GM19035 (cell line): ENCODE results near the gene TSSK2.

Experiments used
- ATAC-seq: cut with Tn5 transposase; IDR thresholded peaks from one replicate; pipeline ENCODE4 v1.9.1; 2021; ENCODE audit not compliant: unreplicated experiment

Gene TSSK2

DNA sequence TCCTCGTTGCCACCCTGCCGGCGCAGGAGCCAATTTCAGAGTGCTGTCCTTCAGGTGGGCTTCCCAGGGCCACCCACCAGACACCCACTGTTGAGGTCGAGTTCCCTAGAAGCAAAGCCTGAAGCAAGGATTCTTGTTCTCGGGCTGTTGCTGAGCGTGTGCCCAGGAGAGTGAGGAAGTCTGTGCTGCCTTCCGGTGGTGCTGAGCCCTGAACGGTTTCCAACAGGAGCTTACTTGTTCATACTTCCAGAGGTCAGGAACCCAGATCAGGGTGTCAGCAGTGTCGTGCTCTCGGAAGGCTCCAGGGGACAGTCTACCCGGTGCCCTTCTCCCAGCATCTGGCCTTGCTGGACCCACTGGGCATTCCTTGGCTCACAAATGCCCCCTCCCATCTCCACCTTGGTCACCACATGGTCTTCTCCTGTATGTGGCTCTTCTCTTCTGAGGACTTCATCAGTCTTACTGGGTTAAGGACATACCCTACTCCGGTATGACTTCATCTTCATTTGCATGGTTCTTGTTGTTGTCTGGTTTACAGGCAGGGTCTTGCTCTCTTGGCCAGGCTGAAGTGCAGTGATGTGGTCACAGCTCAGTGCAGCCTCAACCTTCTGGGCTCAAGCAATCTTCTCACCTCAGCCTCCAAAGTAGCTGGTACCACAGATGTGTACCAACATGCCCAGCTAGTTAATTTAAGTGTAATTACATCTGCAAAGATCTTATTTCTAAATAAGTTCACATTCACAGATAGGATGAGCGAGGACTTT, 36.2 kb downstream of the TSSK2 start:
- ATAC-seq = no peak

DNA sequence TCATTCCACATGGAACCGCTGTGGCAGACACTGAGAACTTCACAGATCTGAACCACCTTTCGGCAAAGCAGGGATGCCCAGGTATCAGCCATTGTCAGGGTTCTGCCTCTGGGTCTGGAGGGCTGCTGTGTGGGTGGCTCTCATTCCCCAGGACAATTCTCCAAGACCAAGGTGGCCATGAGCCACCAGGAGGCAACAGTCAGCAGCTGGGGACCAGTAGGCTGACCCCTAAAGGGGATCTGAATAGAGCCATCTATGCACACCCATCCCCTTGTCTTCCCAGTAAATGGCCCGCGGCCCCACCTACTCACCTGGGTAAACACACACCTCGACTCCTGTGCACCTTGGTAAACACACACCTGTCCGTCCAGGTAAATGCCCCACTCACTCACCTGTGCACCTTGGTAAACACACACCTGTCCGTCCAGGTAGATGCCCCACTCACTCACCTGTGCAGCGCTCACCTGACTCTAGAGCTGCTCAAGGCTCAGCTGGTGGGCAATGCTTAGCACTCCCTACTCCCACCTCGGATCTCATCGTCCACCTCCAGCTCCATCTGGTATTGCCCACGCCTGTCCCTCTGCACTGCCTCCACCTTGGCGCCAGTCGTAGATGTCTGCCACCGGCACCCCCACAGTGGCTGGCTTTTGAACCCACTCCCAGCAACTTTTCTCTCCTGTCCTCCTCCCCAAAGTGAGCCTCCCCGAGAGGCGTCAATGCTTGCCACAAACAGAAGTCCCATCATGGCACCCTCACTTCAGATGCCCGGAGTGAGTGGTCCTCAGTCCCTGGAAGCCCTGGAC, 37.2 kb downstream of the TSSK2 start:
- no peak for ATAC-seq

DNA sequence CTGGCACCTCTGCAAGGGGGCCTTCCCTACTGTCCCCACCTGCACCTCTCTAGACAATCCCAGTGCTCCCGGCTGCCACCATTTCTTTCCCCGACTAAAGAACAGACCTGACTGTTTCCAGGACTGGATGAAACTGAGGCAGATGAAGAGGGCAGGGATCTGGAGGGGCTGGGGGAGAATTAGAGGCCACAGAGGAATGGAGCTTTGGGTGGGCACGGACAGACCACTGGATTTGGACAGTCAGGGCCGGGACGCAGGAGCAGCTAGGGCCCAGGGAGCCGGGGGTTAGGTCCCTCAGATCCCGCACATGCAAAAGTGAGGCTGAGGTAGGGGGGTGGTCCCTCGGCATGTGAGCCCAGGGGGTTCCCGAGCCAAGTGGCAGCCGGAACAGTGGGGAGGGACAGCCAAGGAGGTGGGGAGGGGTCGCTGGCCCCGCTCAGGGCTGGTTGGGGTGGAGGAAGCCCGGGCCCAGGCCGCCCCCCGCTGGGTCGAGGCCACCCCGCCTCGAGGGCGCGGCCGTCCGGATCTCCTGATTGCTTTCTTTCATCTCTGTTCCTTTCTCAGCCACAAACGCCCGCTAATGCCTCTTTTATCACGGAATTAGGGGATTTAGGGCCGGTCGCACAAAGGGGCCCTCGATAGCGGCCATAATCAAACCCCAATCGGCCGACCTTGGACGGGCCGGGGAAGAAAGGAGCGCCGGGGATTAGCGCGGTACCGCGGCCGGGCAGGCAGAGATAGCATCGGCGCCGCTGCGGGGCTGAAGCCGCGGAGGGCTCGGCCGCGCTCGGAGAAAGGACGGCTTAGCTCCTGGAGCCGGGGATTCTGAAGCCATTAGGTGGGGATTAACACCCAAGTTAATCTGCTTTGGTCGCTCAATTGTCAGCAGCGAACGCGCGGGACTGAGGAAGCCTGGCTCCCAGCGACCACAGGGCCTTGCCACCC, 38.2 kb downstream of the TSSK2 start:
- ATAC-seq = no peak

DNA sequence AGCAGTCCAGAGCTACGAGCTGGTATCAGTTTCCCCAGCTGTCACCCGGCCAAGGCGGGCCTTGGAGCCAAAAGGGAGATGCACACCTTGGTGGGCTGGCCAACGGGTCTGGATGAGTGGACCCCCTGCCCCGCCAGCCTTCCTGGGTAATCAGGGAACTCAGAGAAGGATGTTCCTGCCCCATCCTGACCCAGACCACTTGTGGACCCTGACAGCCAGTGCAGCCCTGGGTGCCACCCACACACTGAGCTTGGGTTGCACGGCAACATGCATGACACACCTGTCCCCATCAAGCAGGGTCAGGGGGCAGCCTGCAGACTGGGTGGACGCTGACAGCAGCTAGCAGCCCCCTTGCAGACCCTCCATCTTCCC, 38.8 kb downstream of the TSSK2 start:
- ATAC-seq = no peak

DNA sequence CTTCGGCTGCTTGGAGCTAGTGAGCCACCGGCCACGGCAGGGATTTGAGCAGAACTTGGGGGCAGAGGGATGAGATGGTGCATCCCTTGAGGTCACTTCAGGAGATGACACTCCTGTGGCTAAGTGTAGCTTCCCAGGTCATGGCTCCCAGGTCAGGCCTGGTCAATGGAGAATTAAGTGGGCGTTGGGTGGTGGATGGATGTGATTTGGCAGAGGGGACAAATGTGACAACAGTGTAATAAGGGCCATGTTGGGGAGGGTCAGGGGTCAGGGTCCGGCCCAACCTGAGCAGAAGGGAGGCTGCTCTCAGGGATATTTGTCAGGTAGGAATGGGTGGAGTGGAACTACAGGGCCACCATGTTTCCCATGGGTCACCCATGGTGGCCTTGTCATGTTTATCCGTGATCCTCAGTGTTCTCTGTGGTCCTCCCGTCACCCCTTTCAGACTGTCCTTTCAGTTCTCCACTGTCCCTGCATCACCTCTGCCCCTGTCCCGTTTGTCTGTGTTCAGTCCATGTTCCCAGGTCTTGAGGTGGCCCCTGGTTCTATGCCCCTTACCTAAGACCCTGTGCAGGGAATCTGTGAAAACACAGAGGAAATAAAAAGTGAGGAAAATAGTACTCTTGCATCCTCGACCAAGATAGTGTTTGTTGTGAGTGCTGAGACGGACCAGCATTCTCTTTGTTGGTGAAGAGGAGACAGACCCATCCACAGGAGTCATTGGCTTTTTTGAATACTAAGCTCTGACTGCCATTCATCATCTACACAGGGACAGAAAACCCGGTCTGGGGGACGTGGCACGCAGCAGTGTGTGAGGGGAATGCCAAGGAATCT, 41.3 kb downstream of the TSSK2 start:
- ATAC-seq = no peak

DNA sequence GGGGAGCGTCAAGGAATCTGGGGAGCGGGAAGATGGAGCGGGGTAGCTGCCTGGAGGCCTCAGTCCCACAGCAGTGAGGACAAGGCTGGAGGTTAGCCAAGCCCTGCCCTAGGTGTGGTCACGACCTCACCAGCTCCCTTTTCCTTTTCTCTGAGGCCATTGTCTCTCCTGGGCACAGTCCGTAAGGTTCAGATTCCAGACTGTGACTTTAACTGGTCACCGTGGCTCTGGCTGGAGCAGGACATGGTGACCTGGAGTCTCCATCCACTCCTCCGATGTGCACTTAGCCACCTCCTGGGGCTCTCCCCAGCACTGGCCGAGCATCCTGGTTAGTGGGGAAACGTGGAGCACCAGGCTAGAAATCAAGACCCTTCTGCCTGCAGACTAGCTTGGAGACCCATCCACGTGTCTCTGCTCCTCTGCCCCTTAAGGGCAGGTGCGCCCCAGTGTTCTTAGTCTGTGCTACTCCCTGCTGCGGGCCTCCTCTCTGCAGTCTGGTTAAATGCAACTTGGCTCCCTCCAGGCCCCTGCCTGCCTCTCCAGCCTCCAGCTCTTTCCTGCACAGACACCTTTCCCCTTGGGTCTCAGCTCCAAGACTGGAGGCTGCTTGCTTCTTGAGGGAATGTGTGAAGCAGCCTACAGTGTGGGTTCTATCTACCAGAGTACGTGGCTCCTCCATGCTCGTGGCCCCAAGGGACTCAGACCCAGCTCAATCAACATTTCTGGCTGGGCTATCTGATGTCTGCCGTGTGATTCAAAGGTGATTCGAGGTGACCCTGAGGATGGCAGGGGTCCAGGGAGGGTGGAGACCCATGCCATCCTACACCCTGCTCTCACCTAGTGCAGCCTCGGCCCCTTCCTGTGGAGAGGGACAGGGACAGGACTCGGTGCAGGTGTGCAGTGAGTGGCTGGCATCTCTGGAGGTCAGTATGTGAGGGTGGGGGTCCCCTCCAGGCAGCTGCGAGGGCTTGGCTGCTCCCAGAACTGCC, 42.2 kb downstream of the TSSK2 start:
- no peak for ATAC-seq

DNA sequence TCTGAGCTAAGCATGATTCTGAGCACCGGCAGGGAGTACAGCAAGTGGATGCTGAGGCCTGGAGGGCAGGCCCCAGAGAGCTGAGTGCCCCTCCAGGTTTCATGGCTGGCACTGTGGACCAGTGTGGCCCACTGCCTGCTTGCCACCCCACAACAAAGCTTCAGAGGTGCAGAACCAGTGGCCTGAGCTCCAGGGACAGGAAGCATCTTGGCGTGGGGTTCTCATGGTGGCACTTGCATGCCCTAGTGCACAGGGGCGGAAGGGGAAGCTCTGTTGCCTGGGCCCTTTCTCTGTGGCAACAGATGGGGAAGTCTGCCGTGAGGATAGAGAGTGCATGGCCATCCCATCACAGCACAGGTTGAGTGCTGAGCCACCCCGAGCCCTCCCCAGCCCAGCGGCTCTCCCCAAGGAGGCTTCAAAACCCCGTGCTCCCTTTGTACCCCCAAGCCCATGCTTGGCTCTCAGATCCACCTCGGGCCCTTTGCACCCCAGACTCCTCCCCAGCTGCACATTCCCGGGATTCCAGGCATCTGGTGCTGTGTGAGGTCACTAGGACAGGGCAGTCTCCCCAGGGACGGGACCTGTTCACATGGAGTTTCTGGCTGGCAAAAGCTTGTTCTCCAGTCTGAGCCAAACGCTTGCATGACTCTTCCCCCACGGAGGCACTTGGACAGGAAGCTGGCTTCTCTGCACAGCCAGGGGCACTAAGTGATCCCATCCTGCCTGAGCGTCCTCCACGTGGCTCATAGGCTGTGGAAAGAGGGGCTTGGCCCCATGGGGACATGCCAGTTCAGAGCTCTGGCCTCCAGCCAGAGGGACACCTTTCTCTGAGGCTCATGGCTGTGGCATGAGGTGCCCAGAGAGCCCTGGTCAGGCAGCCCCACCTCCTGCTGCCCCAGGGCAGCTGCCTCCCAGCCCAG, 43.3 kb downstream of the TSSK2 start:
- no peak for ATAC-seq

DNA sequence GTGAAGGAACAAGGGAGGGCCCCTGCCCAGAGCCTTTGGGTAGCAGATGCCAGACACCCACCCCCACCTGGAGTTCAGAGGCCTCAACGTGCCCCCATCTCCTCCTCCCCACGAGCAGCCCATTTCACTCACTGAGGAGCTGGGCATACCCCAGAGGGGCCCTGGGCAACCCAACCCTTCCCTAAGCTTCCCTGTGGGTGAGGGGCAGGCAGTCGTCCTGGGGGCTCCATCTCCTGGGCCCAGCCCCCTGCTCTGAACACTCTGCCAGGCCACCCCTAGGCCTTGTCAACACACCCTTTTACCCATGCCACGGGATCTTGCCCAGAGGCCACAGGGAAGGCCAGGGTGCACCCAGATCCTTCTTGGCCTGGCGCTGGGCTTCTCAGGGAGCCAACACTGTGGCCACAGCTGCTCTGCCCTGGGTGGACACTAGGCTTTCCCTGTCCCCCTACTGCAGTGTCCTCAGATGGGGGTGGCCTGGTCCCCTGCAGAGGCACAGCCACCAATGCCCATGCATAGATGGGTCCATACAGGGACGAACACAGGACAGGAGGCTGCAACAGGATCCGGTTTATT, 44.0 kb downstream of the TSSK2 start:
- no peak for ATAC-seq

DNA sequence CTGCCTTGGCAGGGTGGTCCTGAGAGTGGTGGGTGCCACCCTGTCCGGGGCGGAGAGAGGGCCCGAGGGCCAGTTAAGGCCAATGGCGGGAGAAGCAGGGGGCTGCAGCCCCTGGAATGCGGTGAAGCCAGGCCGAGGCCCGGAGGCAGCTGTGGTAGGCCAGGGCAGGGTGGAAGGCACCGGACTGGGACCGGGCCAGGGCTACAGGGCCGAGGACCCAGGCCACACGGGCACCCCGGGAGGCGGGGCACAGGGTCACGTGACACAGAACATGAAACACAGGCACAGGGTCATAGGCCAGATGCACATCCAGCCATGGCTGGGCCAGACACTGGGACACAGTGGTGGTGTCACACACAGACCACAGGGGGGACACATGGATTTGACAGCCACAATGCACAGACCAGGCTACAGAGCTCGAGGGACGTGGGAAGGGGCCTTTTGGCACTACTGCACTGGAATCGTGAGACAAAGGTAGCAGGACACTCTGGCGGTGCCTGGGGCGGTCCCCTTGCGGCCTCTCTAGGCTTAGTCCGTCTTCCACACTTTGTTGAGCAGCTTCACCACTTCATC, 44.6 kb downstream of the TSSK2 start:
- no peak for ATAC-seq

DNA sequence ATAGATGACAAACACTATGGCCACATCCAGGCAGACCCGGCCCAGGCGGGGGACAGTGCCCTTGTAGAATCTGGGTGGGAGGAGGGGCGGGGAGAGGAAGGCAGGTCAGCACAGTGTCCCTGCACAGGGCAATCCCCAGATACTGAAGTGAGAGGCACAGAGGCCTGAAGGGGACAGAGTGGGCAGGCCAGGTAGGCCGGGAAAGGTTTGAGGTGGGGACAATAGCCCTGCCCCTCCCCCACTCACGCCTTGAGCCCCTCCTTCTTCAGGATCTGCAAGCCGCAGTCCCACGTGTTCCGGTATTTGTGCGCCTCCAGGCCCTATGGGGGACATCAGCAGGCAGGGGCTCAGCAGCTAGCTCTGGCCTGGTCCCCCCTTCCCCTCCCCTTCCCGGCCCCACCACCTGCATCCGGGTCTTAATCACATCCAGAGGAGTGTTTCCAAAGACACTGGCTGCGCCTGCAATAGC, 45.1 kb downstream of the TSSK2 start:
- no peak for ATAC-seq

DNA sequence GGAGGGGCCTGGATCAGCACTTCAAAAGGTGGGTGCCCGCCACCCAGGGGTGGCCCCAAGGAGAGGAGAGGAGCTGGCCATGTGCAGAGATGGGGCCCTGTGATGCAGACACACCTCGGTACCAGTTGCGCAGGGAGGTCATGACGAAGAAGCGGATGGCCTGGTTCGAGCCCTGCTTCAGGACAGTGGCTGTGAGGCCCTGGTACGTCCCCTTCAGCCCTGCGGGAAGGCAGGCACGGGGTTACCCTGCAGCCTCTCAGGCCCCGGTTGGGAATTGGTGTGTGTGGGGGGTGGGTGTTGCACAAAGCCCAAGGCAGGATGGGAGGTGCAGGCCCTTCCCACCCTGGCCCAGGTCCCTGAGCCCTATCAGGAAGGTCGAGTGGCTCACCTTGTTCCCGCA, 45.6 kb downstream of the TSSK2 start:
- ATAC-seq = no peak

DNA sequence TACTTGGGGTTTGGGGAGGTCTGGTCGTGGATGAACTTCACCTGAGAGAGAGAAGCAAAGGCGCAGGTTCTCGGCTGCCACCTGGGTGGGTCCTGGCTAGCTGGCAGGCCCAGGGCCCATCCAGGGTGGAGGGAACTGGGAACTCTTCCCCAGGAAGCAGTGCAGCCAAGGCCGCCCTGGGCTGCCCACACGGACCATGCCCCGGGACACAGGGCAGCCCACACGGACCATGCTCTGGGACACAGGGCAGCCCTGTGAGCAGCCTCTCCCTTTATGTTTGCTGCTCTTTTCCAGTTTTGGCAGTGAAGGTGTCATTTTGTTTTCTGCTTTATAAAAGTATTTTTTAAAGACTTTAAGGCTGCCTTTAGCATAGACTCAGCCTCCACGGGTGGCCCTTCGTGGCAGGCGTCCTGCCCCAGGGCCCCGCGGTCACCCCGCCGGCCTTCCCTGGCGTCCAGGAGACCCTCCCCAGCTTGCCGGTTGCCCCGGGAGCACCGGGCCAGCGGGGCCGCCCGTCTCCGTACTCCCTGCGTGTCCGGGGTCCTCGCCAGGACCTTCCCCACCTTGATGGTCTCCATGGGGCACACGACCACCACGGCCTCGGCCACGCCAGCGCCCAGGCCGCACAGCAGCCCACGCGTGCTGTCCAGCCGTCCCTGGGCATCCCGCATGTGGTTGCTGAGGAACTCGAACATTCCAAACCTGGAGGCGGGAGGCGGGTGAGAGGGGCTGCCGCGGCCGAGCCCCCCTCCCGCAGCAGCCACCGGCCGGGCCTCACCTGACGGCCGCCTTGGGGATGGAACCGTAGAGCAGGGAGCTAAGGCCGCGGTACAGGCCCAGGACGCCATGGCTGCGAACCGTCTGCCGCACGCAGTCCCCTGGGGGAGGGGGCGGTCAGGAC, 46.3 kb downstream of the TSSK2 start:
- peak; percentile 4 for ATAC-seq

DNA sequence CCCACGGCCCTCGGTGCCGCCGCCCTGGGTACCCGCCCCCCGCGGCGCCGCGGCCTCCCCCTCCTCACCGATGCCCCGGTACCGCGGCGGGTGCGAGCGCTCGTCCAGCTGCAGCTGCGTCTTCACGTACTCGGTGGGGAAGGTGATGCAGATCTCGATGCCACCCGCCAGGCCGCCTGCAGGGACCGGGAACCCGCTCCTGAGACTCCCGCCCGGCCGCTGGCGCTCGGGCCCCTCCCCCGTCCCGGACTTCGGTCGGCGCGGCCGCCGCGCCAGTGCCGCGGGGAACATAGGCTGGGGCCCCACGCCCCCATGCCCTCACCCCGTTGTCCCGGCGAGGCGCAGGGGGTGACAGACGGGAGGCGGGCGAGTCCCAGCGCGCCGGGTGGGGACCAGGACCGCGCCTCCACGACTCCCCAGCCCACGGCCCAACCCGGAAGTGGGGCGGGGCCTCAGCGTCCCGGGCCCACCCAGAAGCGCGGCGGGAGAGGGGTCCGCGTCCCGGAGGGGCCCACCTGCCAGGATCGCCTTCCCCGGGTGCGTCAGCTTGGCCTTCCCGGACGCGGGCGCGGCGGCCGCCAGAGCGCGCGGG, 47.1 kb downstream of the TSSK2 start:
- ATAC-seq = peak; percentile 32

DNA sequence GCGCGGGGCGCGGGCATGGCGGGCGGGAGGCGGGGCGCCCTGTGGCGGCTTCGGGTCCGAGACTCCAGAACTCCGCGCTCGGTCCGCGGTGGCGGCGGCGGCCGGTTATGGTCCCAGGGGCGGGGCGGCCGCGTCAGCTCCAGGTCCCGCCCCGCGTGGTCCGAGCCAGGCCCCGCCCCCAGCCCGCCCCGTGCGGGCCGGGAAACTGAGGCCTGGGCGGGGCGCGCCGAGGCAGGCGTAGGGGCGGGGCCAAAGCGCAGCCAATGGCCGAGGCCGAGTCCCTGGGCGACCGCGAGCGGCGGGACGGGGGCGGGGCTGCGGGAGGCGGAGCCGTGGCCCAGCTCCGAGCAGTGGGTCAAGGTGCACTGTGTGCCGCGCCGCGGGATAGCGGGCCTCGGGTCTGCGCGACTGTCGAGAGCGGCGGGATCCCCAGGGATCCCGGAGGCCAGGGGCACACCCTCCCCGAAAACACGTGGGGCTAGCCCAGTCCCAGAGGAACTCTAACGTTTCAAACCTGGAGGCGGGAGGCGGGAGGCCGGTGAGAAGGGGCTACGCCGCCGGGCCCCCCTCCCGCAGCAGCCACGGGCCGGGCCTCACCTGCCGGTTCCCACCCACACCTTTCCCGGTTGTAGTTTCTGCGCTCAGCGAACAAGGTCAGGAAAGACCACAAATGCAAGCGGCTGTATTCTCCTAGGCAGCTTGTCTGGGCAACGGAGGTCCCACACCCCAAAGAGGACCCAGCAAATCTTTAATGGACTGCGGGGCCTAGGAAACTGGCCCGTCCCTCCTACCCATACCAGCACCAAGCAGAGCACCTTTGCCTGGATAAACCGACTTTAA, 47.8 kb downstream of the TSSK2 start, which contains the start of gene SLC25A1:
TSS of gene SLC25A1 (minus strand) at position 80 of the 840 bp plus-strand sequence. CDS start at position 17, 63 bp downstream.
- peak; percentile 65 for ATAC-seq

DNA sequence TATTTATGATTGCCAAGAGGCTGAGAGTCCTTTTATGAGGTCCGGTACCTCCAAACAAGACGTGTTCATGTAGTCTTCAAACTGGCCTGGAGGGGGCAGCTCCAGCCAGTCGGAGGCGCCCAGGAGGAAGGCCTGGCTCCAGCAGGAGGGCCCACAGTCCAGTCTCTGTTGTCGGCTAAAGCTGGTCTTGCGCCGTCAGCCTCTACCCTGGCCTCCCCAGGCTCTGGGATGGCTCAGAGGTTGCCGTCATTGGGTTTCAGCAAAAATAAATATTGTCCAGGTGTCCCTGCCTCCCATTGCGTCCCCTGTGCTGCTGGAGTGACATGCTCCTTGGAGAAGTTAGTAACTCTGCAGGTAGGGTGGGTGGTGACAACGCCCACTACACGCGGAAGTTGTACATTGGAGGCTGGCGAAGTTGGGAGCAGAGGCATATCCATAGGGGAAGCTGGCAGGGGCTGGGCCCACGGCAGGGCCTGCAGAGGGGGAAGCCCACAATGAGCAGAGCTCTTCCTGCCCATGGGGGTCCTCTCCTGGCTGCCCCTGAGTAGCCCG, 48.5 kb downstream of the TSSK2 start:
- ATAC-seq = peak; percentile 36
